Hepatocyte (in vitro differentiated cells): ENCODE results near the gene C1orf87.

ENCODE experiments used
- CTCF ChIP-seq: fragments of 200-600 bp; sonication (generic); IDR thresholded peaks from 2 replicates; pipeline ENCODE4 v1.5.1; 2016; ENCODE audit warnings: antibody characterized with exemption, mild to moderate bottlenecking; ENCODE audit not compliant: poor library complexity
- EZH2 ChIP-seq: fragments of 200-600 bp; sonication (generic); IDR thresholded peaks from 2 replicates; pipeline ENCODE4 v1.6.1; 2016; ENCODE audit warnings: antibody characterized with exemption, mild to moderate bottlenecking, borderline replicate concordance

GRCh38 chr1:60101516-60101915, 27.9 kb upstream of the C1orf87 start:
- no peak for TF ChIP-seq CTCF
- no peak for TF ChIP-seq EZH2
